Kidney epithelial cell (primary cell): ENCODE measurements around the gene PGGHG. TPM values are rescaled to one million over a fixed set of nuclear protein-coding genes. Genes with fewer than 3 reads are reported as not detected.
"Not testable (repeated sequence)": the region's sequence is repeated elsewhere in the genome, so short reads cannot be mapped to it uniquely, and the experiment has no call there.

ENCODE experiments used
- DNase-seq: peaks from one replicate; pipeline ENCODE4 v3.0.0-alpha.2; 2010; ENCODE audit warnings: low read depth
- H3K27me3 ChIP-seq: 2 replicates; pipeline ENCODE4 v1.6.0; 2011; ENCODE audit warnings: low read length; ENCODE audit not compliant: control insufficient read depth, insufficient read depth
- H3K36me3 ChIP-seq: 2 replicates; pipeline ENCODE4 v1.5.1; 2011; ENCODE audit warnings: low read length; ENCODE audit not compliant: control insufficient read depth, insufficient read depth
- H3K4me3 ChIP-seq: 2 replicates; pipeline ENCODE4 v1.5.1; 2011; ENCODE audit warnings: low read depth, mild to moderate bottlenecking, control low read depth, low read length
- CTCF ChIP-seq: IDR thresholded peaks from 2 replicates; pipeline ENCODE4 v1.5.1; 2011; ENCODE audit warnings: mild to moderate bottlenecking, moderate library complexity, low read length, control low read depth, inconsistent platforms; ENCODE audit not compliant: insufficient read depth, poor library complexity, severe bottlenecking
- total RNA-seq: library from RNA; depleted of rRNA; stranded (reverse); fragments of >200 nt; gene quantifications from 2 replicates; pipeline ENCODE4 v1.2.3, GENCODE V29; 2015

Gene PGGHG
- total RNA-seq, 1 donor from 2014 or later: 10.5 TPM

- H3K4me3 ChIP-seq: peak overlapping the region; percentile 29
- H3K27me3 ChIP-seq: peaks cover 15% of the 10 kb centered on the region
- peaks cover 2% of the 10 kb centered on the region for H3K36me3 ChIP-seq
- TF ChIP-seq CTCF: no peak
- no peak for DNase-seq
These were observed 27.2 kb downstream of the PGGHG start for GRCh38 chr11:316031-316701.

GRCh38 chr11:316891-317301 is 28.0 kb downstream of the PGGHG start:
- no peak overlapping the region for H3K4me3 ChIP-seq
- peaks cover 15% of the 10 kb centered on the region for H3K27me3 ChIP-seq
- H3K36me3 ChIP-seq: peaks cover 2% of the 10 kb centered on the region
- TF ChIP-seq CTCF: no peak
- DNase-seq: no peak

DNA sequence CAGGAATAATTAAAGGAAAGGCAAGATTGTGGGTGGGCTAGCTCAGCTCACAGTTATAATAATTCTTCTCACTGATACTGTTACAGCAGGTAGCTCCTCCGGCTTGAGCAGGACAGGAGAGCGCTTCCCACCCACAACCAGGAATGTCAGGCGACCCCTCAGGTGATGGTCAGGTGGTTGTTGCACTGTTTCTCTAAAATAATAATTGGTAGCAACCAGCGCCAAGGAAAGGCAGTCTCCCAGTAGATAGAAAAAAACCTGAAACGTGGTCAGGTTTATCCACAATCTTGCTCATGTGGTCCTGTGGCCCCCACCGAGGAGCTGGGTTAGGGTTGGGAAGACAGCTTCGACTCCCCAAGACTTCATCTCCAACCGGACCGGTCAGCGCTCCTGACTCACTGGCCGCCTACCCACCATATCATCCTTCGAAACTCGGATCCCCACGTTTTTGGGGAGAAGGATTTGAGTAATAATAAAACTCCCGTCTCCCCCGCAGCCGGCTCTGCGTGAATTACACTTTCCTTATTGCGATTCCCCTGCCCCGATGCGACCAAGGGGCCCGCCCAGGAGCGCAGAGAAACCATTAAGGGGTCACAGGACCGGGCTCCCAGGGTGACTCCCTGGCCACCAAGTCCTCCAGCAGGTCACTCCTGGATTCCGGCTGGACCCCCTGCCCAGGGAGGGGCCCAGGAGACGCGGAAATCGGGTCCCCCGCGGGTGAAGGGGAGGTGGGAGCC is 28.9 kb downstream of the PGGHG start:
- H3K27me3 ChIP-seq: peaks cover 15% of the 10 kb centered on the region
- not testable (repeated sequence) for DNase-seq, H3K36me3 ChIP-seq, H3K4me3 ChIP-seq

- Histone ChIP-seq H3K4me3 (peak overlapping the region; percentile 47), H3K27me3 (peaks cover 15% of the 10 kb centered on the region)
- DNase-seq, H3K36me3 ChIP-seq: not testable (repeated sequence)
These were observed 29.6 kb downstream of the PGGHG start for GRCh38 chr11:318405-319120.

DNA sequence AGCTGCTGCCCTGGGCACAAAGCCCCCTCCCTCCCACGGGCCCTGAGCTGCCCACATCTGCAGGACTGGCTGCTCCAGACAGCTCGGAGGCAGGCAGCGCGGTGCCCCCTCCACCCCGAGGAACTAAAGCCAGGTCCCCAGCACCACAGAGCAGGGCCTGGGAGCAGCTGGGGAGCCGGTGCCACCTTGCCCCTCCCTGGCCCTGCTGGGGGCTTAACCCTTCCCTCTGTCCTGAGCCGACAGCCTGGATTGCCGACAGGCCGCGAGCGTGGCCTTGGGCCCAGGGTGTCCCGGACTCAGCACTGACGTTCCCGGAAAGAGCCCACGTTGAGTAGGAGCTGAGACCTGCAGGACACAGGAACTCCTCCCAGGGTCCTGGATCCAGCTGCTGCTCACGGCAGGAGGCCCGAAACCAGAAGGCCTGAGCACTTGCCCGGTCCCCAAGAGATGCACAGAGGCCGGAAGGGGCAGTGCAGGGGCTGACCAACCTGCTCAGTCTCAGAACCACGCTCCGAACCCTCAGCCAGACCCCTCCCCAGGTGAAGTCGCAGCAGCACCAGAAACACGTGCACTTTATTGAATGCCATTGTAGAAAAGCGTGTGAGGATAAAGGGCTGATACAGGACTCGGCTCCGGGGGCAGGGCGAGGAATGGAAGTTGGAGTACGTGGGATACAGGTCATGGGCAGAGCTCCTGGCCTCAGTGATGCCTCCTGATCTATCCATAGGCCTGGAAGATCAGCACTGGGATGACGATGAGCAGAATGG is 30.4 kb downstream of the PGGHG start:
- peak overlapping the region; percentile 63 for H3K4me3 ChIP-seq
- not testable (repeated sequence) for DNase-seq, H3K36me3 ChIP-seq

GRCh38 chr11:319888-320273 is 31.0 kb downstream of the PGGHG start:
- peak overlapping the region; percentile 63 for H3K4me3 ChIP-seq
- H3K36me3 ChIP-seq, DNase-seq: not testable (repeated sequence)
- H3K27me3 ChIP-seq: peaks cover 15% of the 10 kb centered on the region

More for the DNA sequence above, 30.4 kb downstream of the PGGHG start:
- peaks cover 15% of the 10 kb centered on the region for H3K27me3 ChIP-seq

GRCh38 chr11:324156-324555 is 35.2 kb downstream of the PGGHG start:
- no peak for DNase-seq
- TF ChIP-seq CTCF: no peak
- H3K4me3 ChIP-seq: no peak overlapping the region
- peaks cover 2% of the 10 kb centered on the region for H3K36me3 ChIP-seq
- no peaks in the 10 kb centered on the region for H3K27me3 ChIP-seq

GRCh38 chr11:324593-325517 is 35.9 kb downstream of the PGGHG start:
- not testable (repeated sequence) for H3K4me3 ChIP-seq, DNase-seq, H3K36me3 ChIP-seq, H3K27me3 ChIP-seq
